ENCODE measurements around the gene PINLYP. TPM values are rescaled to one million over a fixed set of nuclear protein-coding genes. Genes with fewer than 3 reads are reported as not detected.

Gene PINLYP
- polyA plus RNA-seq, 1 donor = 16.4 TPM

DNA sequence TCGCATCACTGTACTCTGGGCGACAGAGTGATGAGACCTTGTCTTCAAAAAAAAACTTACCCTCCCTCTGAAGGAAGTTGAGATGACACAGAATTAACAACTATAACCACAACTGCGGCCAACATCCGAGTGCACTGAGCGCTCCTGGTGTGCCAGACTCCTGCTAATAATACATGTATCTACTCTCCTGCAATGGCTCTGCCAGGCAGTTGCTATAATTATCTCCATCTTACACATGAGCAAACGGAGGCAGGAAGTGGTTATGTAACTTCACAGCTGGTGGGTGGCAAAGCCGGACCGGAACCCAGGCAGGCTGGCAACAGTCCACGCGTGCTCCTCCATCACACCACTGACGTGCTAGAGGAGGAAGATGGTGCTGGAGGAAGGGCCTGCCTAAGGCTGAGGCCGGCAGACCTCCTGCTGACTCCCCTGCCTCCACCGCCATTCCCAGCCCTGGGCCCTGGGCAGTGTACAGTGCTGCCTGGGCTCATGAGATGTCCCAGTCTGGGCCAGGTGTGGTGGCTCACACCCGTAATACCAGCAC lies 12.8 kb upstream of the PINLYP start:
- no CpG with 5 or more reads among the region's 14 CpGs for WGBS (ENCODE audit: insufficient coverage, low lambda C conversion rate)
- no peaks in the 10 kb centered on the region for H3K9me3 ChIP-seq (ENCODE audit: control insufficient read depth, low read depth, low read length)
- H3K4me1 ChIP-seq (ENCODE audit: control insufficient read depth, insufficient read depth, low read length) = no peaks in the 10 kb centered on the region
- H3K4me3 ChIP-seq (ENCODE audit: low read length) = no peak overlapping the region
- H3K36me3 ChIP-seq (ENCODE audit: control insufficient read depth, insufficient read depth, low read length) = peaks cover 30% of the 10 kb centered on the region
- H3K27me3 ChIP-seq (ENCODE audit: control insufficient read depth, insufficient read depth, low read length) = no peaks in the 10 kb centered on the region
- no peak overlapping the region for H3K27ac ChIP-seq (ENCODE audit: low read length)
- no peak for DNase-seq

DNA sequence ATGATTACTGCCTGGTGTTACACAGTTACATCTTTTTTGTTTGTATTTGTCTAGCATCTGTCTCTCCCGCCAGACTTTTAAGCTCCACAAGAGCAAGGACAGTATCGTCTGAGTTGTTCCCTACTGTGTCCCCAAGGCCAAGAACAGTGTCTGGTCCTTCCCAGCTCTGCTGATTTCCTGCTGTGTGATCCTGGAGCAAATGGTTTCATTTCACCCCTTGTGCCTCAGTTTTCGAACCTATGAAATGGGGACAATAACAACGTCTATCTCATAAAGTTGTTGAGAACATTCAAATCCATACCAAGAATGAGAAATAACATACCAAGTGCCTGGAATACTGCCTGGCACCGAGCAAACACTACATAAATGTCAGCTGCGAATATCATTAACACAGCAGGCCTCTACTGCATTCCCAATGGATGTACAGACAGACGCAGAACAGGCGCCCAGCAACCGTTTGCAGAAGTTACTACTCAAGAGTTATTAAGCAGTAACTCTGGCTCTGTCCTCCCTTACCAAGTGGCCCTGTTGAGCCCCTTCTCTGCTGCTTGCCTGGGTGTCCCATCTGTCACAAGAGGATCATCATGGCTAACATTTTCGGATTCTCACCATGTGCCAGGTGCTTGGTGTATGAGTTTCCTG lies 11.7 kb upstream of the PINLYP start:
- Histone ChIP-seq H3K36me3 (ENCODE audit: control insufficient read depth, insufficient read depth, low read length) (peaks cover 27% of the 10 kb centered on the region), H3K27ac (ENCODE audit: low read length) (no peak overlapping the region), H3K4me1 (ENCODE audit: control insufficient read depth, insufficient read depth, low read length) (no peaks in the 10 kb centered on the region), H3K9me3 (ENCODE audit: control insufficient read depth, low read depth, low read length) (no peaks in the 10 kb centered on the region), H3K4me3 (ENCODE audit: low read length) (no peak overlapping the region), H3K27me3 (ENCODE audit: control insufficient read depth, insufficient read depth, low read length) (no peaks in the 10 kb centered on the region)
- no peak for DNase-seq
- no CpG with 5 or more reads among the region's 10 CpGs for WGBS (ENCODE audit: insufficient coverage, low lambda C conversion rate)

DNA sequence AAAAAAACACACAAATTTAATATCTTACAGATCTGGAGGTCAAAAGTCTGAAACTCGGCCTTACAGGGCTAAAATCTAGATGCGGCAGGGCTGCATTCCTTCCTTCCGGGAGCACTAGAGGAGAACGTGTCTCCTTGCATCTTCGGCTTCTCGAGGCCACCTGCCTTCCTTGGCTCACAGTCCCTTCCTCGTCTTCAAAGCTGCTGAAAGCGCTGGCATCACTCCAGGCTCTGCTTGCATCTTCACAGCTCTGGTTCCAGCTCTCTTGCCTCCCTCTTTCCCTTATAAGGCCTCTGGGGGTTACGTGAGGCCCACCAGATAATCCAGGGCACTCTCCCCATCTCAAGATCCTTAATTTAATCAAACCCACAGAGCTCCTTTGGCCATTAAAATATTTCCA lies 10.8 kb upstream of the PINLYP start:
- H3K27me3 ChIP-seq (ENCODE audit: control insufficient read depth, insufficient read depth, low read length) = no peaks in the 10 kb centered on the region
- H3K9me3 ChIP-seq (ENCODE audit: control insufficient read depth, low read depth, low read length) = no peaks in the 10 kb centered on the region
- no peak overlapping the region for H3K4me3 ChIP-seq (ENCODE audit: low read length)
- no CpG with 5 or more reads among the region's 9 CpGs for WGBS (ENCODE audit: insufficient coverage, low lambda C conversion rate)
- no peak for DNase-seq
- no peaks in the 10 kb centered on the region for H3K4me1 ChIP-seq (ENCODE audit: control insufficient read depth, insufficient read depth, low read length)
- H3K27ac ChIP-seq (ENCODE audit: low read length) = no peak overlapping the region
- H3K36me3 ChIP-seq (ENCODE audit: control insufficient read depth, insufficient read depth, low read length) = peaks cover 27% of the 10 kb centered on the region

DNA sequence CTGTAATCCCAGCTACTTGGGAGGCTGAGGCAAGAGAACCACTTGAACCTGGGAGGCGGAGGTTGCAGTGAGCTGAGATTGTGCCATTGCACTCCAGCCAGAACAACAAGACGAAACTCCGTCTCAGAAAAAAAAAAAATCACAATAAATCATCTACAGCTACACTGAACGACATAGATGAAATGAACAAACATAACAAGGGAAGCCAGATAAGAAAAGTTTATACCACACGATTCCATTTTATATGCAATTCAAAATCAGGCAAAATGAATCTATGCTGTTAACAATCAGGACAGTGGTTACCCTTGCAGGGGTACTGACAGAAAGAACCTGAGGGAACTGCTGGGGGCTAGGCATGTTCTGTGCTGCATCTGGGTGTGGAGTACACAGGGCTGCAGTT lies 5.9 kb upstream of the PINLYP start:
- no peak for DNase-seq
- H3K36me3 ChIP-seq (ENCODE audit: control insufficient read depth, insufficient read depth, low read length) = peaks cover 2% of the 10 kb centered on the region
- peaks cover 3% of the 10 kb centered on the region for H3K4me1 ChIP-seq (ENCODE audit: control insufficient read depth, insufficient read depth, low read length)
- no peaks in the 10 kb centered on the region for H3K9me3 ChIP-seq (ENCODE audit: control insufficient read depth, low read depth, low read length)
- H3K4me3 ChIP-seq (ENCODE audit: low read length) = no peak overlapping the region
- 100% methylated on average over 3 of the region's 5 CpGs for WGBS (ENCODE audit: insufficient coverage, low lambda C conversion rate)
- H3K27me3 ChIP-seq (ENCODE audit: control insufficient read depth, insufficient read depth, low read length) = no peaks in the 10 kb centered on the region
- H3K27ac ChIP-seq (ENCODE audit: low read length) = no peak overlapping the region

DNA sequence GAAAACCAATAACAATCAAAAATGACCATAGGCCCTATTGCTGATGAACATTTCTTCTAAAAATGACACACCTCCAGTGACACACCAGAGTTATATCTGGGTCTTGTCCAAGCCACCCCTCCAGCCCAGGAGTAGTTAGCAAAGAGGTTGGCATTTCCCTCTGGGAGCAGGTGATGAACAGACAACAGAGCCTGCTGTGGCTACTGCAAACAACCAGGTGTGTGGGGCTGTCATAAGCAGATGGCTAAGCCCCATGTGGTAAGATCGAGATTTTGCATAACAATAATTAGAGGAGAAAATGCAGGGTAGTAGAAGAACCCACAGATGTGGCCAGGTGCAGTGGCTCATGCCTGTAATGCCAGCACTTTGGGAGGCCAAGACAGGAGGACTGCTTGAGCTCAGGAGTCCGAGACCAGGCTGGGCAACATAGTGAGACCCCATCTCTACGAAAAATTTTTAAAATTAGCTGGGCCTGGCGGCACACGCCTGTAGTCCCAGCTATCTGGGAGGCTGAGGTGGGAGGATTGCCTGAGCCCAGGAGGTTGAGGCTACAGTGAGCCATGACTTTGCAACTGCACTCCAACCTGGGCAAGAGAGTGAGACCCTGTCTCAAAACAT lies 5.3 kb upstream of the PINLYP start:
- H3K27me3 ChIP-seq (ENCODE audit: control insufficient read depth, insufficient read depth, low read length) = no peaks in the 10 kb centered on the region
- DNase-seq = no peak
- H3K4me3 ChIP-seq (ENCODE audit: low read length) = no peak overlapping the region
- H3K27ac ChIP-seq (ENCODE audit: low read length) = no peak overlapping the region
- H3K4me1 ChIP-seq (ENCODE audit: control insufficient read depth, insufficient read depth, low read length) = peaks cover 5% of the 10 kb centered on the region
- WGBS (ENCODE audit: insufficient coverage, low lambda C conversion rate) = no CpG with 5 or more reads among the region's 5 CpGs
- H3K9me3 ChIP-seq (ENCODE audit: control insufficient read depth, low read depth, low read length) = no peaks in the 10 kb centered on the region
- peaks cover 2% of the 10 kb centered on the region for H3K36me3 ChIP-seq (ENCODE audit: control insufficient read depth, insufficient read depth, low read length)

DNA sequence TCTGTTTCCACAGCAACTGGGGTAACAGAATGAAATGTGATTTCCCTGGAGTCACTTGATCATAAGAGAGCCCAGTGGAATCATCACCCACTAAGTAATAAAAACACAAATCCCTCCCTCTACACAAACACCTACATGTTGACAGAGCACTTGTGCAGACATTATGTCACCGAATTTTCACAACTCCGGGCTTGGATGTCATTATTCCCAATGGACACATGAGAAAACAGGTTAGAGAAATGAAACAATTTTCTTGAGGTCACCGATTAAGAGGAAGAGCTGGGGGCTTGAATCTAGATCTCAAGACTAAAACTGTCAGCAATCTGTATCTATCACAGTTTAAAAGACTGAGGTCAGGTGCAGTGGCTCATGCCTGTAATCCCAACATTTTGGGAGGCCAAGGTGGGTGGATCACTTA lies 3.4 kb upstream of the PINLYP start:
- H3K4me3 ChIP-seq (ENCODE audit: low read length) = no peak overlapping the region
- H3K27ac ChIP-seq (ENCODE audit: low read length) = no peak overlapping the region
- H3K9me3 ChIP-seq (ENCODE audit: control insufficient read depth, low read depth, low read length) = no peaks in the 10 kb centered on the region
- peaks cover 2% of the 10 kb centered on the region for H3K36me3 ChIP-seq (ENCODE audit: control insufficient read depth, insufficient read depth, low read length)
- H3K4me1 ChIP-seq (ENCODE audit: control insufficient read depth, insufficient read depth, low read length) = peaks cover 10% of the 10 kb centered on the region
- peak in 1 of 2 donors; percentile 48 for DNase-seq
- WGBS (ENCODE audit: insufficient coverage, low lambda C conversion rate) = no CpG with 5 or more reads among the region's 3 CpGs
- H3K27me3 ChIP-seq (ENCODE audit: control insufficient read depth, insufficient read depth, low read length) = no peaks in the 10 kb centered on the region

DNA sequence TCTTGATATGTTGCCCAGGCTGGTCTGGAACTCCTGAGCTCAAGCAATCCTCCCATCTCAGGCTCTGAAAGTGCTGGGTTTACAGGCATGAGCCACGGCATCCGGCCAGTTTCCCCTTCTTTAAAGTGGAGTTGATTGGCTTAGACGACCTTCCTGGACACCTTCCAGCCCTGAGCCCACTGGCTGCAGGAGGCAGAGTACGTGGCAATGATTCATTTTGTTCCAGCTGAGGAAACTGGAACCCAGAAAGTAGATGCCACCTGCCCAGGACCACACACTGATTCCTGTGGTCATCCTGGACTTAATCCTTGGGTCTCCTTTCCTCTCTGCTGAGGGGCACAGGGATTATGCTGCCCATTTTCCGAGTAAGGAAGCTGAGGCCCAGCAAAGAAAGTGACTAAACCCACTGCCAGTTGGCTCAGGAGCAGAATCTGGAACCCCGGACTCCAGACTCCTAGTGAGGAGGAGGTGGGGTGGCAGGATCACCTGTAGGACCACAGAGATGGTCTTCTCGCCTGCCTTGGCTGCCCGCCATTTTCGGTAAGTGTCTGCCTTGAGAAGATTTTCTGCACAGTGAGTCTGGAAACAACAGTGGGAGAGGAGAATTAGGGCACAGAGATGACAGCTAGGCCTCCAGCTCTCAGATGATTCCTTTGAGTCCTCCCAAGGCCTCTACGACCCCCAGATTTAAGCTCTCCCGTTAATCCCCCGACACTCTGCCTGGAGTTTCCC lies 1.0 kb upstream of the PINLYP start:
- Histone ChIP-seq H3K27me3 (ENCODE audit: control insufficient read depth, insufficient read depth, low read length) (no peaks in the 10 kb centered on the region), H3K9me3 (ENCODE audit: control insufficient read depth, low read depth, low read length) (no peaks in the 10 kb centered on the region), H3K4me1 (ENCODE audit: control insufficient read depth, insufficient read depth, low read length) (peaks cover 10% of the 10 kb centered on the region), H3K36me3 (ENCODE audit: control insufficient read depth, insufficient read depth, low read length) (no peaks in the 10 kb centered on the region), H3K27ac (ENCODE audit: low read length) (peak overlapping the region; percentile 69), H3K4me3 (ENCODE audit: low read length) (peak overlapping the region; percentile 80)
- WGBS (ENCODE audit: insufficient coverage, low lambda C conversion rate) = 0% methylated on average over 3 of the region's 12 CpGs
- no peak for DNase-seq

DNA sequence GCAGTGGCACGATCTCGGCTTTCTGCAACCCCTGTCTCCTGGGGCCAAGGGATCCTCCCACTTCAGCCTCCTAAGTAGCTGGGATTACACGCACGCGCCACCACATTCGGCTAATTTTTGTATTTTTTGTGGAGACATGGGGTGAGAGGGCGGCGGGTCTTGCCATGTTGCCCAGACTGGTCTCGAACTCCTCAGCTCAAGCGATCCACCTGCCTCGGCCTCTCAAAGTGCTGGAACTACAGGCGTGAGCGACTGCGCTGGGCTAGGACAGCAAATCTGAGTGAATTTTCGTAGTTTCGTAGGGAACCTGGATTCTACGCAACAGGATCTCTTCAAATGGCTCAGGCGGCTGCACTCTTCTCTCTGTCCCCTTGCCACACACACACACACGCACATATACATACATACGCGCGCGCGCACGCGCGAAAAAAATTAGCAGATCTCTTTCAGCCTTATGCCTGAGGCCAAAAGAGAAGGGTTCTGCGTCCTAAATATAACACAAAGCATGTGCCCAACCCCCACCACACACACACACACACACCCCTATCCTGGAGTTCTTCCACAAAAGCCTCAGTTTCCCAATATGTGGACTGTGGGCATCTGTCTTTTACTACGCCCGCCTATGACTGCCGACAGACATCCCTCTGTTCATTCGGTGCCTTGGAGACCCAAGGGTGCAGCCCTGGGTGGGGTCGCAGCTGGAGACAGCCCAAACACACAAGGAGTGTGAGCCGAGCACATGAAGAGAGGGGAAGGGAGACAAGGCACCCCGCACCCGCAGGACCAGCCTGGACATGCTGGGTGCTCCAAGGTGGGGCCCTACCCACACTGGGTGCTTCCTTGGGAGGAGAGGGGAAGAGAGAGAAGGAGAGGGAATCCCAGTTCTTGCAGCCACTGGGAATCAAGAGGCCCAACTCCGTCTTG lies 616 bp downstream of the PINLYP start:
- Histone ChIP-seq H3K9me3 (ENCODE audit: control insufficient read depth, low read depth, low read length) (no peaks in the 10 kb centered on the region), H3K27ac (ENCODE audit: low read length) (peak overlapping the region; percentile 63), H3K4me1 (ENCODE audit: control insufficient read depth, insufficient read depth, low read length) (peaks cover 16% of the 10 kb centered on the region), H3K27me3 (ENCODE audit: control insufficient read depth, insufficient read depth, low read length) (no peaks in the 10 kb centered on the region), H3K36me3 (ENCODE audit: control insufficient read depth, insufficient read depth, low read length) (no peaks in the 10 kb centered on the region), H3K4me3 (ENCODE audit: low read length) (peak overlapping the region; percentile 80)
- WGBS (ENCODE audit: insufficient coverage, low lambda C conversion rate) = 100% methylated on average over 1 of the region's 37 CpGs
- DNase-seq = no peak

DNA sequence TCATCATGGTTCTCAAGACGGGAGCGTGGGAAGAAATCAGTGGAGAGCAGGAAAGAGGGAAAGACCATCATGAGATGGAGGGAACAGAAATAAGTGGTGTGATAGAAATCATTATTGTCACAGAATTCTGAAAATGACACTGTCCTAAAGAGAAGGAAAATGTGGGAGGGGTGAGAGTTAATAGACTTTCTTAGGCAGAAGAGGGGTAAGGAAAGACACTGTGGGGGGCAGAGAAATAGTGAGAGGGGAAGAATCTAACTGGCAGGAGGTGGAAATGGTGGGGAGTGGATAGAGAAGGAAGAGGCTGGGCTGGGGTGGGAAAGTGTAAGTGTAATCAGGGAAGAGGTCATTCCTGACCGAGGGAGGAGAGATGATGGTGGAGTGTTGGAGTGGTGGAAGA lies 3.2 kb downstream of the PINLYP start:
- 88% methylated on average over 2 of the region's 3 CpGs for WGBS (ENCODE audit: insufficient coverage, low lambda C conversion rate)
- no peak overlapping the region for H3K4me3 ChIP-seq (ENCODE audit: low read length)

DNA sequence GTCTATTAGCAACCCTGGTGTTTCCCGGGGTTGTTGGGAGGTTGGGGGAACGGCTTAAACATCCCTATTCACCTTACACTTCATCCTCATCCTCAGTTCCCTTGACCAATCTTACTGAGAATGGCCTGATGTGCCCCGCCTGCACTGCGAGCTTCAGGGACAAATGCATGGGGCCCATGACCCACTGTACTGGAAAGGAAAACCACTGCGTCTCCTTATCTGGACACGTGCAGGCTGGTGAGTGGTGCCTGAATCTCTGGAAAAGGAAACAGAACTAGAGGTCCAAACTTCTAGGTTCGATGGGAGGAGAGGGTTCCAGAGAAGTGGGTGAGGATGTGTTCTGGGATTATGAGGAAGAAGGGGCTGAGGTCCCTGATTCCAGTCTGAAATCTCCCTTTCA lies 5.9 kb downstream of the PINLYP start:
- Histone ChIP-seq H3K4me1 (ENCODE audit: control insufficient read depth, insufficient read depth, low read length) (peaks cover 16% of the 10 kb centered on the region), H3K4me3 (ENCODE audit: low read length) (no peak overlapping the region), H3K9me3 (ENCODE audit: control insufficient read depth, low read depth, low read length) (no peaks in the 10 kb centered on the region), H3K27ac (ENCODE audit: low read length) (no peak overlapping the region), H3K36me3 (ENCODE audit: control insufficient read depth, insufficient read depth, low read length) (peaks cover 8% of the 10 kb centered on the region), H3K27me3 (ENCODE audit: control insufficient read depth, insufficient read depth, low read length) (no peaks in the 10 kb centered on the region)
- peak in 1 of 2 donors; percentile 53 for DNase-seq
- WGBS (ENCODE audit: insufficient coverage, low lambda C conversion rate) = 0% methylated on average over 1 of the region's 7 CpGs

More for the DNA sequence above, 3.2 kb downstream of the PINLYP start:
- H3K4me1 ChIP-seq (ENCODE audit: control insufficient read depth, insufficient read depth, low read length) = peaks cover 22% of the 10 kb centered on the region
- no peaks in the 10 kb centered on the region for H3K27me3 ChIP-seq (ENCODE audit: control insufficient read depth, insufficient read depth, low read length)
- no peak for DNase-seq
- no peak overlapping the region for H3K27ac ChIP-seq (ENCODE audit: low read length)
- no peaks in the 10 kb centered on the region for H3K9me3 ChIP-seq (ENCODE audit: control insufficient read depth, low read depth, low read length)
- no peaks in the 10 kb centered on the region for H3K36me3 ChIP-seq (ENCODE audit: control insufficient read depth, insufficient read depth, low read length)

All from large intestine (tissue), 3 donors.